H1 (cell line): ENCODE results near the gene MGMT.

Experiments used
- KDM1A ChIP-seq: fragments of 200-600, 300-600 bp; sonication (generic); IDR thresholded peaks from 2 replicates; pipeline ENCODE4 v1.7.1; 2016; ENCODE audit warnings: mild to moderate bottlenecking, low read length, borderline replicate concordance
- NRF1 ChIP-seq: IDR thresholded peaks from 2 replicates; pipeline ENCODE4 v1.6.1; 2011; ENCODE audit warnings: mild to moderate bottlenecking, low read depth, low read length, improper control_type of control experiment
- ZNF274 ChIP-seq: IDR thresholded peaks from 2 replicates; pipeline ENCODE4 v1.7.0; 2012; ENCODE audit warnings: low read length, borderline replicate concordance; ENCODE audit errors: extremely low read depth
- TF ChIP-seq, protein P1 (sequence below), 3 experiments: IDR thresholded peaks; 1 replicate in 2 of 3; 2 replicates in 1 of 3; pipeline versions ENCODE4 v1.5.1 to v1.6.1; 2011; ENCODE audit warnings: low read length in 3 of 3, mild to moderate bottlenecking in 3 of 3, inconsistent platforms in 2 of 3, low read depth in 1 of 3, moderate library complexity in 1 of 3; ENCODE audit not compliant: insufficient read depth in 1 of 3; ENCODE audit errors: control extremely low read depth in 1 of 3
- TF ChIP-seq, protein P2 (sequence below): IDR thresholded peaks from 2 replicates; pipeline ENCODE4 v1.6.1; 2012; ENCODE audit warnings: inconsistent platforms

DNA sequence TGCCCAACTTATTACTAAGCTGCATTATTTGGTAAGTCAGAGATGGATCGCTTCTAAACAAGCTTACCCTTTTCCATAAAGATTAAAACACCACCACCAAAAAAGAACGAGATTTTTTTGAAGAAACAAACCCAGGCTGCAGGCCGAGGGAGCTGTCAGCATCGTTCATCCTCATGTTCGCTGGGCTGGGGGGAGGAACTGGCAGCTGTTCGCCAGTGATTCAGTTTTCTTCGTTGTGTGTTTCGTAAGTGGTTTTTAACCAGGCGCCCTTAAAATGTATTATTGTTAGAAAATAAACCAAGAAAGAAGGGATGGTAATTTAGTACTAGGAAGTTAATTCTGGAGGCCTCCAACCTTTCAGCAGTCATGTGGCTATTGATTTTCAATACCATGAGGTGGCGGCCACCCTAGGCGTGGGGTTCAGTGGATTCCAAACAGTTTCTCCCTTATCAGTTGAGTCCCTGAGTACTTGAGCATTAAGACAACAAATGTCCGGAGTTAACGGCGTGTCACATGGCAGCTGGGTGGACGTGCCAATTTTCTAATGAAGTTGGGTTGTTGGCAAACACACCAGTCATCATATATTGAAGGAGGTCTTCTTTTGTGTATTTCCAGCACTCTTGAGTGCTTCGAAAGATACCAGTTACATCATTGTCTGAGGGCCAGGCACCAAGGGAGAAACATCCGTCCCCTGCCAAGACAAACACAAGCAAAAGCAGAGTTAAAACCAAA is 323.8 kb downstream of the MGMT start:
- TF ChIP-seq KDM1A (no peak), NRF1 (no peak), ZNF274 (no peak)
- TF ChIP-seq, protein P1, sequence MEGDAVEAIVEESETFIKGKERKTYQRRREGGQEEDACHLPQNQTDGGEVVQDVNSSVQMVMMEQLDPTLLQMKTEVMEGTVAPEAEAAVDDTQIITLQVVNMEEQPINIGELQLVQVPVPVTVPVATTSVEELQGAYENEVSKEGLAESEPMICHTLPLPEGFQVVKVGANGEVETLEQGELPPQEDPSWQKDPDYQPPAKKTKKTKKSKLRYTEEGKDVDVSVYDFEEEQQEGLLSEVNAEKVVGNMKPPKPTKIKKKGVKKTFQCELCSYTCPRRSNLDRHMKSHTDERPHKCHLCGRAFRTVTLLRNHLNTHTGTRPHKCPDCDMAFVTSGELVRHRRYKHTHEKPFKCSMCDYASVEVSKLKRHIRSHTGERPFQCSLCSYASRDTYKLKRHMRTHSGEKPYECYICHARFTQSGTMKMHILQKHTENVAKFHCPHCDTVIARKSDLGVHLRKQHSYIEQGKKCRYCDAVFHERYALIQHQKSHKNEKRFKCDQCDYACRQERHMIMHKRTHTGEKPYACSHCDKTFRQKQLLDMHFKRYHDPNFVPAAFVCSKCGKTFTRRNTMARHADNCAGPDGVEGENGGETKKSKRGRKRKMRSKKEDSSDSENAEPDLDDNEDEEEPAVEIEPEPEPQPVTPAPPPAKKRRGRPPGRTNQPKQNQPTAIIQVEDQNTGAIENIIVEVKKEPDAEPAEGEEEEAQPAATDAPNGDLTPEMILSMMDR (IDR thresholded peaks at IDR 0.05; ENCODE audit: control extremely low read depth in 1 of 3, insufficient read depth in 1 of 3, low read depth in 1 of 3, low read length in 3 of 3), result no peak
- TF ChIP-seq, protein P2, sequence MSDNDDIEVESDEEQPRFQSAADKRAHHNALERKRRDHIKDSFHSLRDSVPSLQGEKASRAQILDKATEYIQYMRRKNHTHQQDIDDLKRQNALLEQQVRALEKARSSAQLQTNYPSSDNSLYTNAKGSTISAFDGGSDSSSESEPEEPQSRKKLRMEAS, result no peak
